ENCODE results near the gene HOXC11.

- TF ChIP-seq CTCF (IDR thresholded peaks at IDR 0.05) (no peak), POLR2A (IDR thresholded peaks at IDR 0.05) (no peak)
Observed at GRCh38 chr12:53974084-53975063, 1.4 kb downstream of the HOXC11 start, which contains the start of gene HOTAIR.
